NCI-H748 treated with DMSO at 0.1 percent for 48 hours (cell line): ENCODE measurements around the gene PLEKHB1.
A peak's percentile ranks its signal among the peaks of the same experiment; 100 is the strongest.

ENCODE experiments used
- DNase-seq: peaks from one replicate; lab custom pipeline; 2025; lab: John Stamatoyannopoulos, UW

The PLEKHB1 gene, protein sequence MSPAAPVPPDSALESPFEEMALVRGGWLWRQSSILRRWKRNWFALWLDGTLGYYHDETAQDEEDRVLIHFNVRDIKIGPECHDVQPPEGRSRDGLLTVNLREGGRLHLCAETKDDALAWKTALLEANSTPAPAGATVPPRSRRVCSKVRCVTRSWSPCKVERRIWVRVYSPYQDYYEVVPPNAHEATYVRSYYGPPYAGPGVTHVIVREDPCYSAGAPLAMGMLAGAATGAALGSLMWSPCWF

DNA sequence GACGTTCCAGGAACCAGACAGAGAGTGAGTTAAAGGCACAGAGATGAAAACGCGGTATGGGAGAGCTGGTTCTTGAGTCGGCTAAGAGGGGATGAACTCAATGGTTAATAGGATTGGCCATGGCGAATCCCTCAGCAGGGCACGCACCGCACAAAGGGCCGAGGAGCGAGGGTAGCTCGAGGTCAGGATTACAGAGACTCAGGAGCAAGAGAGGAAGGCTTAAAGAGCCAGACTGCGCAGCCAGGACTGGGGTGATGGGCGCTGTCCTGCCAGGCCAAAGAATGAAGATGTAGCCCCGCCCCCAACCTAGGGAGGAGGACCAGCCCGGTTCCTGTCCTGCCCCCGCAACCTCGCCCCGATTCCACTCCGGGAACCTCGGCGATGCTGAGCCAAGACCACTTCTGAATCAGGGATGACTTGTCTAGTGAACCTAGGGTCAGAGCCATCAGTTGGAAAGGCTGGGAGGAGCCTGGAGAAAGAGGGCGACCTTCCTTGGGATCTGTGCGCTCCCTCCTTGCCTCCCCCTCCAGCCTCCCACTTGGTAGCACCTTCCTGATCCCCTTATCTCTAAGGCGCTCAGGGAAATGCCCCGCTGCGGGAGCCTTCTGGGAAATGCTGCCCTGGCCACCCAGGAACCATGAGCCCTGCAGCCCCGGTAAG lies at the start of gene PLEKHB1:
PLEKHB1 (plus strand) TSS at position 610 of the 660 bp plus-strand sequence; CDS start at position 638, 28 bp downstream.
- DNase-seq, result no peak

DNA sequence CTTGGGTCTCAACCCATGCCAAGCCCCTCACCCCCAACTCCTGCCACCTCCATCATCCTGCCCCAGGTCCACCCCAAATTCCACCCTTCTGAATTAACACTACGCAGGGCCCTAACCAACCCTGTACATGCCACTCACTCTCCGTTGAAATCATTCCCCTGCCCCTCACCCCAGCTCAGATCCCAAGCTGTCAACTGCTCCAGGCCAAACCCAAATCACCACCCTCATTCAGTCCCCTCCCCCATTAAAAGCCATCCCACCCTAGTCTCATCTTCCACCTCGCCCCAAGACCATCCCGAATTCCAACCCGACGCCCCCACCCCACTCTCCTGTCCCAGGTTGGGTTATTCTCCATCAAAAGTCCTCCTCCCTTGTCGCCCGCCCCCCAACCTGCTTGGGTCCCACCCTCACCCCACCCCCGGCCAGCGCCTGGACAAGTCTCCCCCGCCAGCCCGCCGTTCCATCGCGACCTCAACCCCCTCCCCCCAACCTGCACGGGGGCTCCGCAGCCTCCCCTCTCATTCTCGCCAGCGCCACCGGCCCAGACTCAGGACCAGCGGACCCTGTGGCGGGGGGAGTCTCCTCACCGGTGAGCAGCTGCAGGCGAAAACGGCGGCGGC lies 48.9 kb upstream of the PLEKHB1 start:
- no peak for DNase-seq

- DNase-seq, result peak; percentile 93
These were observed 48.2 kb upstream of the PLEKHB1 start, which contains the start of gene FAM168A for GRCh38 chr11:73597956-73598718. TSS of gene FAM168A (minus strand) at chr11:73598112. CDS start at chr11:73468474, 129,638 bp downstream.

DNA sequence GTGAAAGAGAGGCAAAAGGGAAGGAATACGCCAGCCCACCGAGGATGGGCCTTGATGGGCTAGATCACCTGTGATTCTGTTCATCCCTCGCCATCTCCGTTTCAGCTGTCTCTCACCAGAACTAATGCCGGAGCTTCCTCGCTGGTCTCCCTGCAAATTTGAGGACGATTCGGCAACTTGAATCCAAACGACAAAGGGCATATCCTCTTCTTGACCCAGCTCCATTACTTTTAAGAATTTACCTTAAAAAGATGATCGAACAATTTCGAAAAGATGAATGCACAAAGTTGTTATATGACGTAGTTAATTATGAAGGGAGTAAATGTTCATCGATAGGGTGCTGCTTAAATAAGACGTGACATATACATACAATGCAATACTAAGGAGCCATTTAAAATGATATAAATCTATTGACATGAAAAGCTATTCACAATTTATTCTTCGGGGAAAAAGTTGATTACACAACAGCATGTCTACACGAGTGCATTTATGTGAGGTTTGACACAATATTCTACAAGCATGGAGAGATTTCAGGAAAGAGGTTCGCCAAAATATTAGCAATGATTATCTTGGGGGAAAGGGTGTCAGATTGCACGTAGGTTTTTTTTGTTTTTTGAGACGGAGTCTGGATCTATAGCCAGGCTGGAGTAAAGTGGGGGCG lies 47.5 kb upstream of the PLEKHB1 start:
- peak; percentile 68 for DNase-seq

DNA sequence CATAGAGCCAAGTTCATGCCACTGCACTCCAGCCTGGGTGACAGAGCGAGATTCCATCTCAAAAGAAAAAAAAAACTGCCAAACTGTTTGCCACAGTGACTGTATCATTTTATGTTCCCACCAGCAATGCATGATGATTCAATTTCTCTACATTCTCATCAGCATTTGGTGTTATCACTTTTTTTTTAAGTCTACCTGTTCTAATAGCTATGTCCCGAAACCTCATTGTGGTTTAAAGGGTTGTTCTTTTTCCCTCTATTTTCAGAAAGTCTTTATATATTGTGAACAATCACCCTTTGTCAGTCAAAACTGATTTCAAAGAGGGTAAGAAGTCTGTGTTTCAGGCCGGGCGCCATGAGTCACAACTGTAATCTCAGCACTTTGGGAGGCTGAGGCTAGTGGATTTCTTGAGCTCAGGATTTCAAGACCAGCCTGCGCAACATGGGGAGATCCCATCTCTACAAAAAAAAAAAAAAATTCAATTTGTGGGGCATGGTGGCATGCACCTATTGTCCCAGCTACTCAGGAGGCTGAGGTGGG lies 33.7 kb upstream of the PLEKHB1 start:
- no peak for DNase-seq

DNA sequence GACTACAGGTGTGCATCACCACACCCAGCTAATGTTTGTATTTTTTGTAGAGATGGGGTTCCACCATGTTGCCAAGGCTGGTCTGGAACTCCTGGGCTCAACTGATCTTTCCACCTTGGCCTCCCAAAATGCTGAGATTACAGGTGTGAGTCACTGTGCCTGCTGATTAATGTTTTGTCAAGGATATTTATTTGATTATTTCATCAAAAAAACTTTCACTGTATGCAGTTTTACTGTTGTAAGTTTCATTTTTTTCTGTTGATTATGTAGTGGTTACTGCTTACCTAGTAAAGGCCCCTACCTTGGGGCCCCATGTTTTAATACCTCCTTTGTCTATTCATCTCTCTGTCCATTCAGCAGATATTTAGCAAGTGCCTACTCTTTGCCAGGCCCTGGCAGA lies 31.8 kb upstream of the PLEKHB1 start:
- no peak for DNase-seq

GRCh38 chr11:73622926-73623593 lies 23.3 kb upstream of the PLEKHB1 start:
- DNase-seq, result no peak

DNA sequence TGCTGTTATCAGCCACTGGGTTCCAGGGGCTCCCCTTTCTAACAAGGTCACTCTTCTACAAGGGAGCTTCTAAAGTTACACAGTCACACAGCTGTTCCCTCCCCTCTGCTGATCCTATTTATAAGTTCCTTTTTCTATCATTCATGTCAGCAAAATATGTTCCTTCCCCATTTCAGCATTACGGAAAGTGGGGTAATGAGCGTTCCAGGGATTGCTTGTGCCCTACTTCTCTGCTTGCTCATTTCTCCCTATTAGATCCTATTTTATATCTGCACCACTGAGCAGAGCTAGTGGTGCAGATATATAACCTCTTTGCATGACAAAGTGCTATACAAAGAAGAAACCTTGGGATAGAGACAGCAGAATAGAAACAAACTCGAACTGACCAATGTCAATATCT lies 22.7 kb upstream of the PLEKHB1 start:
- DNase-seq, result no peak

DNA sequence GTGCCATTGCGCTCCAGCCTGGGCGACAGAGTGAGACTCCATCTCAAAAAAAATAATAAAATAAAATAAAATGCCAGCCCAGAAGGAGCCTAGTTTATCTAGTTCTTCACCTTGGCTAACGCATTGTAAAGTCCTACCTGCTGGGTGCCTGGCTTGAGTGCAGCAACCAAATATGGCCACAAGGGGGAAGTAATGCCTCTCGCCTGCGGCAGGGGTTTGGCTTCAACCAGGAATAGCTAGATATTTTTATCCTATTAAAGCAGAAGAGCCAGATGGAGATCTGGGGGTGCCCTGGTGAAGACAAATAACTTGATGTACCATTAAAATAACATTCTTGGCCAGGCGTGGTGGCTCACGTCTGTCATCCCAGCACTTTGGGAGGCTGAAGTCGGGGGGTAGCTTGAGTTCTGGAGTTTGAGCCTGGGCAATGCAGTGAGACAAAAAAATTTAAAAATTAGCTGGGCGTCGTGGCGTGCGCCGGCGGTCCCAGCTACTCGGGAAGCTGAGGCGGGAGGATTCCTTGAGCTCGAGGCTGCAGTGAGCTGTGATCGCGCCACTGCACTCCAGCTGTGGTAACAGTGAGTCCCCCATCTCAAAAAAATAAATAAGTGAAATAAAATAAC lies 20.6 kb upstream of the PLEKHB1 start:
- peak; percentile 56 for DNase-seq

DNA sequence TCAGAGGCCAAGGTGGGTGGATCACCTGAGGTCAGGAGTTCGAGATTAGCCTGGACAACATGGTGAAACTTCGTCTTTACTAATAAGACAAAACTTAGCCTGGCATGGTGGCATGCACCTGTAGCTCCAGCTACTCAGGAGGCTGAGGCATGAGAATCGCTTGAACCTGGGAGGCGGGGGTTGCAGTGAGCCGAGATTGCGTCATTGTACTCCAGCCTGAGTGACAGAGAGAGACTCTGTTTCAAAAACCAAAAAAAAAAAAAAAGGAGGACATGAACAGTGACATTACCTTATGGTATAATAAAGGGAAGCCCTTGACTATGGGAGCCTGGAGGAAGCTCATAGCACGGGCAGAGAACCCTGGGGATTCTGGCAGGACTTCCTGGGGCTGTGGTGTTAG lies 16.5 kb upstream of the PLEKHB1 start:
- no peak for DNase-seq

- no peak for DNase-seq
These were observed 13.4 kb upstream of the PLEKHB1 start for GRCh38 chr11:73632996-73633395.

DNA sequence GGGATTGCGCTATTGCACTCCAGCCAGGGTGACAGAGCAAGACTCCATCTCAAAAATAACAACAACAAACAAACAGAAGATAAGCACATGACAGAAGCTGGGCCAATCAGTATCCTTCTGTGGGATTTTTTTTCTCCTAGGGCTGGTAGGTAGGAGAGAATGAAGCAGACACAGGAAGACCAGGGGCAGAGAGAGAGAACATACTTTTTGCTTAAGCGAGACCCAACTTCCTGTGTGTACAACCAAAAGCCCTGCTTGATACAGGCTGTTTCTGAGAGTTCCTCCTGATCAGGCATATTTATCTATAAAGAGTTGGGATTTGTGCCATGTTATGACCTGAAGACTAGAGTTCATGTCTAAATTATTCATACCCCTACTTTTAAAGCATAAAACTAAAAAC lies 12.4 kb upstream of the PLEKHB1 start:
- no peak for DNase-seq

GRCh38 chr11:73635721-73636120 lies 10.7 kb upstream of the PLEKHB1 start:
- no peak for DNase-seq

GRCh38 chr11:73636249-73636648 lies 10.1 kb upstream of the PLEKHB1 start:
- no peak for DNase-seq

- DNase-seq, result no peak
These were observed 9.4 kb upstream of the PLEKHB1 start for GRCh38 chr11:73637012-73637411.

DNA sequence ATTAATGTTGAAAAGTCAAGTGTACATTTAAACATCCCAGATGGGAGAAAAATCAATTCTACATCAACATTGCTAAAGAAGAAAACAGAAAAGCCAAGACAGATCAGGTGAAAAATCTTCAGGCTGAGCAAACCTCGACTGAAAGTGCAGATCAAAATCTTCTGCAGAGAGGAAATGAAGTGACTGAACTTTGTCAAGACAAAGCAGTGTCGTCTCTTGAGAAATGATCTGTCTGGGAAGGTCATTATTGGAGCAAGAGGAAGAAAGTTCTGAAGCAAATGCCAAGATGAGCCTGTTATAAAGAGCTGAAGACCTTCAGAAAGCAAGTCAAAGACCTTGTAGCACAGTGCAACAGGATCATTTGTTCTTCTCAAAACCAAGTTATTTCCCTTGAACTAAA lies 5.8 kb upstream of the PLEKHB1 start:
- no peak for DNase-seq

GRCh38 chr11:73641668-73642067 lies 4.7 kb upstream of the PLEKHB1 start:
- no peak for DNase-seq

DNA sequence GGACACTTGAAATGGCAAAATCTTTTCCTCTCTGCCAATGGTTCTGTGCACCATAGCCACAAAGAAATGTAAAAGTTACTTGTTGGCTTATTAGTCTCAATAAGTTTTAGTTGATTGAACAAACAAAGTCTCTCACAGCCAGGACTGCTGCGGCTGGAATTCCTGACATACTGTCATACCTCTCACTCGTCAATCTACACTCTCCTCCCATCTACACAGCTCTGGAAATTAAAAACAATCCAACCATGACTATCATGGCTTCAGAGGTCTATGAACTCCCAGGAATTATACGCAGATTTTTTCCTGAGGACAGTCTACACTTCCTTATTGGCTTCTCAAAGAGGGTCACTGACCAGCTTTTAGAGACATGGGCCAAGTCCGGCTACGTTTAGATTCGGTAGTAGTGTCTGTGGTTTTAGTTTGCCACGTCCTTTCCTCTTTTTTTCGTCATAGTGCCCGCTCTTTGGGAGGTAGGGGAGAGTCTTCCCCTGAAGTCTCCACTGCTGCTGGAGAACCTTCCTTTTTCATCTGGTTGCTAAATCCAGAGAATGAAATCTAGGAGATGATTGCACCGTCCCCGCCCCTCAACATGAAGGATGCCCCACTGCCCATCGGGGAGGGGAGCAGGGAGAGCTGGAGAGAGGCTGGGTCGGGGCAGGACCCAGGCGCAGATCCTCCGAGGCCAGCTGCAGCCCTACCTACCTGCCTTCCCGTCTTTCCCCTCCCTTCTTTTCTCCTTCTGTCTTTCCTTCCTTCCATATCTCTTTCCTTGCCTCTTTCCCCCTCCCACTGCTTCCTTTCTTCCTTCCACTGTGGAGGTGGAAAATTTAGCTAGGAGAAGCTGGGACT lies 1.0 kb upstream of the PLEKHB1 start:
- DNase-seq, result no peak

- peak; percentile 90 for DNase-seq
These were observed 1.2 kb downstream of the PLEKHB1 start for GRCh38 chr11:73647459-73648100.
